HG02938 (cell line): Measurements from ENCODE around the gene HIGD2B.
"Not testable (repeated sequence)": the region's sequence is repeated elsewhere in the genome, so short reads cannot be mapped to it uniquely, and the experiment has no call there.

Source experiments
- ATAC-seq: cut with Tn5 transposase; IDR thresholded peaks from one replicate; pipeline ENCODE4 v1.9.1; 2021; ENCODE audit warnings: mild to moderate bottlenecking, moderate library complexity; ENCODE audit not compliant: unreplicated experiment

HIGD2B gene, protein sequence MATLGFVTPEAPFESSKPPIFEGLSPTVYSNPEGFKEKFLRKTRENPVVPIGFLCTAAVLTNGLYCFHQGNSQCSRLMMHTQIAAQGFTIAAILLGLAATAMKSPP

DNA sequence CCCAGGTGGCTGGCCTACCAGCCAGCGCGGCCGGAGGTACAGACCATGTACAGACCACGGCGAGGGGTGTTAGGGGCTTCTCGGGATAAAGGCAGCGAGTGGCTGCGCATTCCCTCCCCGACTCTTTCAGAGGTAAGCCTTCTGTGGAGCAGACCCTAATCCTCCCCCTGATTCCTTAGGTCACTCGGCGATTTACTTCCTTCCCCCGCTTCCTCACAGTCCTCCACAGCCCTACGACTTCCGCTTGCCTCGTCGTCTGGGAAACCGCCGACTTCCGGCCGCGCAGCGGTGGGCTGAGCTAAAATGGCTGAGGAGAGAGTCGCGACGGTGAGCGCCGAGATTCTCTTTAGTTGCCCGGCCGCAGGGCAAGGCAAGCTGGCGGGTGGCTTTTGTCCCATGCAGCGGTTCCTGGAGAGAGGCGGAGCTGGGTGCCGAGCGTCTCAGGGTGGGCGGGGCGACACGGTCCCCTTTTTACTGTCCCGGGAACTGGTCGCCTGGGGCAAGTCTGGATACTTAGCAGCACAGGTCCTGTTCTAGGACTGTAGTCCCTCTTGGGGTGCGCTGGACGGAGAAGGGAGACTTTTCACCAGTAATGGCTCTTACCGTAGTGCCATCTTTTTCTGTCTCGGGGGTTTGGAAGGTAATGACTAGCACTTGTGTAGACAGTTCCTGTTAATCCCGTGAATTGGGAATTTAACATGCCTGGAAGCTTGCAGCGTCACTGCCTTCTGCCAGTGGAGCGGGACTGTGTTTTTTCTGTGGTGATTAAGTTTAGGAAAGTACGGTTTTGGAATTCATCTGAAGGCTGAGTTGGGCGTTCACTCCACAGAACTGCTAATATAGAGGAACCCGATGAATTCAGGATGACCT, at the start of gene HIGD2B, which contains the start of gene BBS4:
HIGD2B (minus strand) TSS at position 258 of the 870 bp plus-strand sequence. CDS start 9,808 bp downstream, outside the sequence.
BBS4 (plus strand) TSS at position 283 of the 870 bp plus-strand sequence; CDS start at position 304, 21 bp downstream.
- ATAC-seq, result peak; percentile 97

DNA sequence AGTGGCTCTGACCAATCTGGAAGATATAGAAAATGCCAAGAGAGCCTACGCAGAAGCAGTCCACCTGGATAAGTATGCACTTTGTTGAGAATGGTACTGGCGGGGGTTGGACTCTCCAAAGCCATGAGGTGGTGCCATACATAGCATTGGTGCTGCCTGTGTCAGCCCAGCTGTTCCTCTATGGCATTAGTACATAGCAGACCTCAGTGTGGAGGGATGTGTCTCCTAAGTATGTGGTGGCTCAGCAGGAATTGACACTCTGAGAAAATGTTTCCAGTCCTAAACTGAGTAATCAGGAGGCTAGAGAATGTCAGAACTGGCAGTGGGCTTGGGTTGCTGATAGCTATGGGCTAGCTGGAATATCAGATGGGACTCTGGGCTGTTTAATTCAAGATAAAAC, 49.1 kb upstream of the HIGD2B start:
- ATAC-seq, result no peak

DNA sequence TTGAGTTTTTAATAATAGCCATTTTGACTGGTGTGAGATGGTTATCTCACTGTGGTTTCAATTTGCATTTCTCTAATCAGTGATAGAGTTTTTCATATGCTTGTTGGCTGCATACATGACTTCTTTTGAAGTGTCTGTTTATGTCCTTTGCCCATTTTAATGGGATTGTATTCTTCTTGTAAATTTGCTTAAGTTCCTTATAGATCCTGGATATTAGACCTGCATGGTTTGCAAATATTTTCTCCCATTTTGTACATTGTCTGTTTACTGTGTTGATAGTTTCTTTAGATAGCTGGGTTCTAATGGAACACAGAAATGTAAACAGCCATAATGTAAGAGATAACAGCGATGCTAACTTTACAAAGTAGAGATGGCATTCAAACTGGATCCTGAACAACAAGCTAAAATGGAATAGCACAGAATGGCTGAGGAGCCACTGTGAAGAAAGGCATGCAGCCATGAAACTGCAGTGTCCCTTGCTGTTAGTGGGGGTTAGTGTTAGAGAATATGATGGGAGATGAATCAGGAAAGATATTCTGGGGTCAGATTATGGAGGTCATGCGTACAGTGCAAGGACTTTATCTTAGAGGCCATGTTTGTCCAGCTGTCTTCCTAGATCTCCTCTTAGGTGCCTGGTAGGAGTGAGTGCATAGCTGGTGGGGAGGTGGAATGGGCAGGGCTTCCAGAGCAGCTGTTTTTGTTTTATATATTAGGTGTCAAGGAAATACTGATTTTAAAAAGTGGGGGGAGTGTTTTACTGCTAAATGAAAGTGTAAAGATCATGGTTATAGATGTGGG, 48.2 kb upstream of the HIGD2B start:
- ATAC-seq, result no peak

DNA sequence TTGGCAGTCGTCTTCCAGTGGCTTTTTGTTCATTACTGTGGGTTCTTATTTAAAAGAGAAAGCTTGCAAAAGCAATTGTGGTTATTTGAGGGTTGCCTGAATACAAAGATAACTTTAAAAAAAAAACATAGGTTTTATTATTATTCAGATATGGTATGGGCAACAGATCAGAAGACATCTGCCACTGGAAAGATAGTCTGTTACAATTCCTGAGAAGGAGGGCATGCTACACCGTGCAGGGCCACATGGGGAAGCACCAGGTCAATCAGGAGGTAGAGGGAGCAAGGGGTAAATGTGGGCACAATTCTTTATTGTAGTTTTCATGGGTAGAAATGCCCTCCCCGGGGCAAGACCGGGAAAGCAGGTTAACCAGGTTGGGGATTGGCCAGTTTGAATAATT, 46.5 kb upstream of the HIGD2B start:
- no peak for ATAC-seq

DNA sequence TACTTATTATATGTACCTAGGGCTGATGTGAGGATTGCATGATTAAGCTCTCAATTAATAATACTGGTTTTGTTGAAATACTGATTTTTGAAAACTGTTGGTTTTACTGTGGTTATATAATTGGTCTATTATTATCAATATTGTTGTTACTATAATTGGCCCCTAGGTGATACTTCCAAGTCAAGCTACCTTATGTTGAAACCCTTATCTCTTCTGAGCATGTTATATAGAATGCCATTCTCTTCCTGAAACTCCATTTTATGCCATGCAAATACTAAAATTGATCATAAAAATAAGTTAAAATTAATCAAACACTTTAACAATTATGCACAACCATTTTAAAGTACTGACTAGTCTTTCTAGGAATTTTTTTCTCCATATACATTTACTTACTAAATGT, 46.1 kb upstream of the HIGD2B start:
- ATAC-seq, result no peak

DNA sequence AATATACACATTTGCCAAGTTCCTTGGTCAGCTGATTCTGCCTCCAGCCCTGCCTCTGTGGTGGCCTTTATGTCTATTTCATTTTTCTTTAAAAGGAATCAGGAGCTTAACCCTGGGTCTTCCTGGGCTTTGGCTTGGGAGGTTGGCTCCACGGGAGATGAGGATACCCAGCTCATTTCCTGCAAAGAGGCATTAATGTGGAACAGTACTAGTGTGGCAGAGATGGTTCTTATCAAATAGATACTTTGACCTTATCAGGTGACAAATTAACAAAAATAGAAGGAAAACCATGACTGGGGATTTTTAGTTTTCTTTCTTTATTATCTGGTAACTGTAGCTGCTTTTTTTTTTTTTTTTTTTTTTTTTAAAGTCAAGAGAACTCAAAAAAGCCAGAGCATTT, 42.8 kb upstream of the HIGD2B start:
- no peak for ATAC-seq

DNA sequence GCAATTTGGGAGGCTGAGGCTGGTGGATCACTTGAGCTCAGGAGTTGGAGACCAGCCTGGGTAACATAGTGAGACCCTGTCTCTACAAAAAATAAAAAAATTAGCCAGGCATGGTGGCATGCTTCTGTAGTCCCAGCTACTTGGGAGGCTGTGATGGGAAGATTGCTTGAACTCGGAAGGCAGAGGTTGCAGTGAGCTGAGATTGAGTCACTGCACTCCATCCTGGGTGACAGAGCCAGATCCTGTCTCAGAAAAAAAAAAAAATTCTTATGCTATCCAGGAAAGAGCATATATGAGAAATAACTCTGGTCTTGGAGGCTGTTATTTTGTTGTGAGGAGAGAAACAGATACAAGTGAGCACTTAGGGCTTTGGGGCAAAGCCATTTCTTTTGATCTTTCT, 42.3 kb upstream of the HIGD2B start:
- not testable (repeated sequence) for ATAC-seq

DNA sequence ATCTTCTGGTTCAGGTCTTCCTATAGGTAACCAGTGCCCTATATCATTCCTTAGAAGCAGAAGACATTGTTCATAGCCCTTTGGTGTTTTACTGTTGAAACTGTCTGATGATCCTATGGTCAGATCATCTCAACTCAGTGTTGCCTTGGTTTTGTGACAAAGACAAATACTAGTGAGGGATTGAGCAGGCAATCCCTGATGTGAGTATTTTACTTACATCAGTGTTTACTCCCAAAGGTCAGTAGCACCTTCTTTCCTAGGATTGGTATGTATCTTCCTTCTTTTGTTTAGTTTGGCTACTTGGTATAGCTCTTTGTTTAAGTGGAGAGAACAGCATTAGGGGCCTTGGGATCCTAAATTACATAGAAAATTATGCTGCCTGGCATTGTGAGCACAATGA, 41.2 kb upstream of the HIGD2B start:
- ATAC-seq, result no peak

DNA sequence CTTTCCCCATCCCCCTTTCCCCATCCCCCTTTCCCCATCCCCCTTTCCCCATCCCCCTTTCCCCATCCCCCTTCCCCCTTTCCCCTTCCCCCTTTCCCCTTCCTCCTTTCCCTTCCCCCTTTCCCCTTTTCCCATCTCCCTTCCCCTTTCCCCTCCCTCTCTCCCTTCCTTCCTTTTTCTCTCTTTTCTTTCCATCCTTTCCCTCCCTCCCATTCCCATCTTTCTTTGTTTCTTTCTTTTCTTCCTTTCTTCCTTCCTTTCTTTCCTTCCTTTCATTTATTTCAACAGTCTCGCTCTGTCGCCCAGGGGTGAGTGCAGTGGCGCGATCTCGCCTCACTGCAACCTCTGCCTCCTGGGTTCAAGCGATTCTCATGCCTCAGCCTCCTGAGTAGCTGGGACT, 39.9 kb upstream of the HIGD2B start:
- not testable (repeated sequence) for ATAC-seq

DNA sequence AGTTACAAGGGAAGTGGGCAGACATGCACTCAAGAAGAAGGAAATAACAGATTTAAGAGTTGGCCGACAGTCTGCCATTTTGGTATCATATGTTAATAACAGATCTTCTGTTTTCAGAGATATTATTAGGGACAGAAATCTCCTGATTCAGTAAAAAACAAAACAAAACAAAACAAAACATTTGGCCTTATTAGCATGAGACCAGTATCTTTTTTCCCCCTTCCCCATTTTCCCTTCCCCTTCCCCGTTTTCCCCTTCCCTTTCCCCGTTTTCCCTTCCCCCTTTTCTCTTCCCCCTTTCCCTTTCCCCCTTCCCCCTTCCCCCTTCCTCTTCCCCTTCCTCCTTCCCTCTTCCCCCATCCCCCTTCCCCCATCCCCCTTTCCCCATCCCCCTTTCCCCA, 39.5 kb upstream of the HIGD2B start:
- no peak for ATAC-seq

DNA sequence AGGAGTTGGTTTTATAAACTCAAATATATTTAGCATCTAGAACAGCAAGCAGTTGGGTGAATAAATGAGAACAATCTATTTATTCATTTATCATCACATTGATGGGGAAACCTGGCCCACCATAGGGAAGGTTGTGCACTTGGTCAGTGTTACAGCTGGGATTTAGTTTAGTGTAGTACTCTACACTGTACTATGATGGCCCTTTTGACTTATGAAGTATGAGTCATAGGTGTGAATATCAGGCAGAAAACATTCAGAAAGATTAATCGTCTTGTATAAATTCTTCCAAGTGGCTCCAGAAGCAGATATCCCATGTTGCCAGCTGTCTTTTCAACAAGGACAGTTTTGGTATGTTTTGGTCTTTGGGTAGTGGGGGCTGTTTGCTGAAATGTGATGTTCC, 38.0 kb upstream of the HIGD2B start:
- ATAC-seq, result no peak

DNA sequence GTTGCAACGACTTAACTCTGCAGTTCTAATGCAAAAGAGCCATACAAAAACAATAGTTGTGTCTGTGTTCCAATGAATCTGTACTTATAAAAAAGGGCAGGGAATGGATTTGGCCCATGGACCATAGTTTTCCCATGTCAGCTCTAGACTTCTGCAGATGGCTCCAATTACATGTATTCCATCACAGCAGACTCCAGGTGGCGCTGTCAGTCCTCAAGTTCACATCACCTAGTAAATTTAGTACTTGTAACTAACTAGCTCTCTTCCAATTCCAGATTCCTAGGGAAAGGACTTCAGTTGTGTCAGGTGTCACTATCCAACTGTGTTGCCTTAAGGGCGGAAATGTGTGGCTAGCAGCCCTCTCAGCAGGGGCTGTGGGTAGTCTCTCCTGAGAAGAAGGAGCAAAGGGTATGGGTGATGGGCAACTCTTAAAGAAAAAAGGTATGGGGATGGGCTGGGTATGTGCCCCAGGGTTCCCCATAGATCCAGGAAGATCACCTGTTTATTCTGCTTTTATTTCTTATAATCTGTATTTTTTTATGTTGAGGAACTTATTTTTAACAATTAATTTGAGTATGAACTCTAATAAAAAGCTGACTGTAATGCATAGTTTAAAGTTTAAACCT, 36.2 kb upstream of the HIGD2B start:
- no peak for ATAC-seq

DNA sequence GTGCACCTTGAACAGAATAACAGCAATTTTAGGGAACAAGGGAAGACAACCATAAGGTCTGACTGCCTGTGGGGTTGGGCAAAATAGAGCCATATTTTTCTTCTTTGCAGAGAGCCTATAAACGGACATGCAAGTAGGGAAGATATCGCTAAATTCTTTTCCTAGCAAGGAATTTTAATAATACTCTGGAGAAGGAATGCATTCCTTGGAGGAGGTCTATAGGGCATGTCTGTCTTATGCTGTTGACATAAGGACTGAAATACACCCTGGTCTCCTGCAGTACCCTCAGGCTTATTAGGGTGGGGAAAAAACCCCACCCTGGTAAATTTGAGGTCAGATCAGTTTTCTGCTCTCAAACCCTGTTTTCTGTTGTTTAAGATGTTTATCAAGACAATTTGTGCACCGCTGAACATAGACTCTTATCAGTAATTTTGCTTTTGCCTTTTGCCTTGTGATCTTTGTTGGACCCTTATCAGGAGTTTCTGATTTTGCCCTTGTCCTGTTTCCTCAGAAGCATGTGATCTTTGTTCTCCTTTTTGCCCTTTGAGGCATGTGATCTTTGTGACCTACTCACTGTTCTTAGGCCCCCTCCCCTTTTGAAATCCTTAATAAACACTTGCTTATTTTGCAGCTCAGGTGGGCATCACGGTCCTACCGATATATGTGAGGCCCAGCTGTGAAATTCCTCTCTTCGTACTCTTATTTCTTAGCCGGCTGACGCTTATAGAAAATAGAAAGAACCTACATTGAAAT, 22.7 kb upstream of the HIGD2B start:
- ATAC-seq, result not testable (repeated sequence)

DNA sequence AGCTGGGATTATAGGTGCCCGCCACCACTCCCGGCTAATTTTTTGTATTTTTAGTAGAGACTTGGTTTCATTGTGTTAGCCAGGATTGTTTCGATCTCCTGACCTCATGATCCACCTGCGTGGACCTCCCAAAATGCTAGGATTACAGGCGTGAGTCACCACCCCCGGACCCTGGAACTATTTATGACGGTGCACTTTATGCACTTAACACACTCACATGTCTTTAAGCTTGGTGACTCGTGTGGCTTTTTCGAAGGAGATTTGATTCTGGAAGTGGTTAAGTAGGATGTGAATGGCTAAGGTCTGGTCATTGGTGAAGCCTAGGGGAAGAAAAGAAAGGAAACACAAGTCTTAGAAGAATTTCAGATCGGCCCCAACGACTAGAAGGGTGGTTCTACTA, 20.3 kb upstream of the HIGD2B start:
- ATAC-seq, result no peak

DNA sequence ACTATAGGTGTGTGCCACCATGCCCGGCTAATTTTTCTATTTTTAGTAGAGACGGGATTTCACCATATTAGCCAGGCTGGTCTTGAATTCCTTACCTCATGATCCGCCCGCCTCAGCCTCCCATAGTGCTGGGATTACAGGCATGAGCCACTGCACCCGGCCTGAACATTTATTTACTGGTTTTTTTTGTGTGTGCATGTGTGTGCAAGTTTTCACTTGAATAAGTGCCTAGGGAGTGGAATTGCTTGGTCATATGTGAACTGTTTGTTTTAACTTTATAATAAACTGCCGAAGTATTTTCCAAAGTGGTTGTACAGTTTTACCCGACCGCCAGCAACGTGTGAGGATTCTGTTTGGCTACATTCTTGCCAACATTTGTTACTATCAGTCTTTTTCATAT, 14.1 kb upstream of the HIGD2B start:
- ATAC-seq, result no peak

DNA sequence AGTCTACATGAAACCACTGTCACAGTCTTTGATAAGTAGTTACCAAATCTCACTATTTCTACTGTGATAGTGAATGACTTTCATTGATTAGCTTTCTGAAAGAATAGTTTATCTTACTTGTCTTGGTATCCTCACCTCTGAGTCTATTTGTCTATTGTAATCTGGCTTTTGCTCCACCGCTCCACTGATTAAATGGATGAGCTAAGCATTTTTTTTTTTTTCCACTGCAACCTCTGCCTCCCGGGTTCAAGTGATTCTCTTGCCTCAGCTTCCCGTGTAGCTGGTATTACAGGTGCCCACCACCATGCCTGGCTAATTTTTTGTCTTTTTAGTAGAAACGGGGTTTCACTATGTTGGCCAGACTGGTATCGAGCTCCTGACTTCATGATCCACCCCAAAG, 13.0 kb upstream of the HIGD2B start:
- ATAC-seq, result no peak

DNA sequence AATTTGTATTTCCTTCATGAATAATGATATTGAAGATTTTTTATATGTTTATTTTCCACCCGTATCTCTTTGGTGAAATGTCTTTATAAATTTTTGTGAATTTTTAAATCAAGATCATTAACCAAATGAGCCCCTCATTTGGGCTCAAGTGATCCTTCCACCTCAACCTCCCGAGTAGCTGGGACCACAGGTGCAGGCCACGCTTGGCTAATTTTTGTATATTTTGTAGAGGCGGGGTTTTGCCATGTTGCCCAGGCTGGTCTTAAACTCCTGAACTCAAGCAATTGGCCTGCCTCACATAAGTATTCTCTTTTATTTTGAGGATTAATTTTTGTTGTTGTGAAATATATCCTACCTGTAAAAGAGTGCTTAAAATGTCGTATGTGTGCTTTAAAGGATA, 5.0 kb upstream of the HIGD2B start:
- no peak for ATAC-seq

DNA sequence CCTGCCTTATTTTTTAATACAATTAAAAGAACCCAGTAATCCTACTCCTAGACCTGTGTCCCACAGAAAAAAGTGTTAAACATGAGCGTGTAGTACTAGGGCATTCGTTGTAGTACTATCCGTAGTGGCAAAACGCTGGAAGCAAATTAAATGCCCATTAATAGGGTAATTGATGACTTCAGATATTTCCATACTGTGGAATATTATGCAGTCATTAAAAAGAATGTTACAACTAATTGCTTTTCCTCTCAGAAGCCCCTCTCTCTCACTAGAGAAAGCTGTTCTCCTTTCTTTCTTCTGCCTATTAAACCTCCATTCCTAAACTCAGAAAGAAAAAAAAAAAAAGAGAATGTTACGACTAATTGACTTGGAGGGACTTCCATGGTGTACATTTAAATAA, 2.7 kb upstream of the HIGD2B start:
- no peak for ATAC-seq

DNA sequence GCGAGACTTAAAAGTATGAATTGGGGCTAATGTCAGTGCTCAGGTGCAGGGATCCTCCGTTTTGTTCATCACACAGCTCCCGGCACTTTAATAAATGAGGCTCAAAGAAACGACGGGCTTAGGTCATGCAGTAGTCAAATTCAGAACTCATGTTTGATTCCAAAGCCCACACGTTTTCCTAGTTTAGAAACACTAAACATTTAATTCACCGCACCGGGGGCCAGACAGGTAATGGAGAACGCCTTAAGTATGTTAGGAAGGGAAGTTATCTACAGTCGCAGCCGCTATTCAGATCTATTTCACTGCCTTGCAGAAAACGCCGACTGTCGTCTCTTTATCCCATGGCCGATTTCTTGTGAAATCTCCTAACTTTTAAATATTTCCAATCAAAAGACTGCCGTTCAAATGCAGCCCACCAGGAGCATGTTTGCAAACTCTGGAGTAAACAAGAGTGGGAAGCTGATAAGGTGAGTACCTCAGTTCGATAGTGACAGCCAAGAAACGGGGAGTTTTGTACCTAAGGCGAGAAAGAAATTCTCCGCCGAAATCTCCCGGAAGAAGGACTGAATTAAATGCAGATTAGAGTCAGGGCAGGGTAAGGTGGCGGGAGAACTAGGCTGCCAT, 569 bp downstream of the HIGD2B start:
- no peak for ATAC-seq

DNA sequence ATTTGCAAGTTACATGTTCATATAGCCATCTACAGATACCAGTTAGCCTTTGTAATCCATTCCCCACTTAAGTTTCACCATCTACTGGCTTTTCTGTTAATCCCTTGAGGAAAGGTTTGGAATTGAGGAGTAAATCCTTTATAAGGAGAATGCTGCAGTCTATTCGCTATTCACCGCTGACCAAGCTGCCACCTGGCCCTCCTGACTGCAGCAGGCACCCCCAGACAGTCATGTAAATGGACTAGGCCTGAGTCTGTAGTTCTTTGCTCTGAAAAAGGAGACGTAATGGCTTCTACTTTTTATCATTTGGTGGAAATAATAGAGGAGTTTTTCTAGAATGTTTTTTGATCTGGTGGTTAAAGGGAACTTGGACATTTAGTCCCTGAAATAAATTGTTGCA, 3.2 kb downstream of the HIGD2B start:
- no peak for ATAC-seq
